ENCODE measurements around the gene NXPH3.

DNA sequence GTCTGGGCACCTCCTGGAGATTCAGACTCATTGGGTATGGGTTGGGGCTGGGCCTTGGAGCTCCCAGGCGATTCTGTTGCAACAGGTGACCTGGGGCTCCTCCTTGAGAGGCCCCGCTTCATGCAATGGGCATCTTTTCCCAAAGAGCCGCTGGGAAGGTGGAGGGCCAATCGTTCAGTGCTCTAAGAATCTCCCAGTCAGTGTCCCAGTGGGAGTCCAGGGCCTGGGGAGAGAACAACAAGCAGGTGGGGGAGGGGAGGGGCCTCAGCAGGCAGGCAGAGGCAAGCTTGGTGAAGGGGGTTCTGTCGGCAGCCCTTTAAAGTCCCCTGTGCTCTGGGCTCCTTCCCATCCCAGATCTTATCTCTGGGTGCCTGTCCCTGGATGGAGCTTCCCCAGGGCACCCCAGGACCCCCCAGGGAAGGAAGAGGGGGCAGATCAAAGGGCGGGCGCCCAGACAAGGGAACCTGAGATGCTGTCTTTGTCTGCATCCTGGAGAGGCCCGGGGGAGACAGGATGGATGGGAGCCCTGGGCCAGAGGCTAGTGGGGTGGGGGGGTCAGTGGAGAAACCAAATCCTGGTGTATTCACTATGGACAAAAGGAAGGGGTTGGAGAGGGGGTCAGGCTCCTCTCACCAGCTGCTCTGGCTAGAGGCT is 30.5 kb upstream of the NXPH3 start:
- TF ChIP-seq, protein P1, sequence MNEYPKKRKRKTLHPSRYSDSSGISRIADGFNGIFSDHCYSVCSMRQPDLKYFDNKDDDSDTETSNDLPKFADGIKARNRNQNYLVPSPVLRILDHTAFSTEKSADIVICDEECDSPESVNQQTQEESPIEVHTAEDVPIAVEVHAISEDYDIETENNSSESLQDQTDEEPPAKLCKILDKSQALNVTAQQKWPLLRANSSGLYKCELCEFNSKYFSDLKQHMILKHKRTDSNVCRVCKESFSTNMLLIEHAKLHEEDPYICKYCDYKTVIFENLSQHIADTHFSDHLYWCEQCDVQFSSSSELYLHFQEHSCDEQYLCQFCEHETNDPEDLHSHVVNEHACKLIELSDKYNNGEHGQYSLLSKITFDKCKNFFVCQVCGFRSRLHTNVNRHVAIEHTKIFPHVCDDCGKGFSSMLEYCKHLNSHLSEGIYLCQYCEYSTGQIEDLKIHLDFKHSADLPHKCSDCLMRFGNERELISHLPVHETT (tag by site-specific recombination; IDR thresholded peaks at IDR 0.05), result no peak
- no peak for TF ChIP-seq ZNF600 (tag by site-specific recombination; IDR thresholded peaks at IDR 0.05)
- TF ChIP-seq, protein P2, sequence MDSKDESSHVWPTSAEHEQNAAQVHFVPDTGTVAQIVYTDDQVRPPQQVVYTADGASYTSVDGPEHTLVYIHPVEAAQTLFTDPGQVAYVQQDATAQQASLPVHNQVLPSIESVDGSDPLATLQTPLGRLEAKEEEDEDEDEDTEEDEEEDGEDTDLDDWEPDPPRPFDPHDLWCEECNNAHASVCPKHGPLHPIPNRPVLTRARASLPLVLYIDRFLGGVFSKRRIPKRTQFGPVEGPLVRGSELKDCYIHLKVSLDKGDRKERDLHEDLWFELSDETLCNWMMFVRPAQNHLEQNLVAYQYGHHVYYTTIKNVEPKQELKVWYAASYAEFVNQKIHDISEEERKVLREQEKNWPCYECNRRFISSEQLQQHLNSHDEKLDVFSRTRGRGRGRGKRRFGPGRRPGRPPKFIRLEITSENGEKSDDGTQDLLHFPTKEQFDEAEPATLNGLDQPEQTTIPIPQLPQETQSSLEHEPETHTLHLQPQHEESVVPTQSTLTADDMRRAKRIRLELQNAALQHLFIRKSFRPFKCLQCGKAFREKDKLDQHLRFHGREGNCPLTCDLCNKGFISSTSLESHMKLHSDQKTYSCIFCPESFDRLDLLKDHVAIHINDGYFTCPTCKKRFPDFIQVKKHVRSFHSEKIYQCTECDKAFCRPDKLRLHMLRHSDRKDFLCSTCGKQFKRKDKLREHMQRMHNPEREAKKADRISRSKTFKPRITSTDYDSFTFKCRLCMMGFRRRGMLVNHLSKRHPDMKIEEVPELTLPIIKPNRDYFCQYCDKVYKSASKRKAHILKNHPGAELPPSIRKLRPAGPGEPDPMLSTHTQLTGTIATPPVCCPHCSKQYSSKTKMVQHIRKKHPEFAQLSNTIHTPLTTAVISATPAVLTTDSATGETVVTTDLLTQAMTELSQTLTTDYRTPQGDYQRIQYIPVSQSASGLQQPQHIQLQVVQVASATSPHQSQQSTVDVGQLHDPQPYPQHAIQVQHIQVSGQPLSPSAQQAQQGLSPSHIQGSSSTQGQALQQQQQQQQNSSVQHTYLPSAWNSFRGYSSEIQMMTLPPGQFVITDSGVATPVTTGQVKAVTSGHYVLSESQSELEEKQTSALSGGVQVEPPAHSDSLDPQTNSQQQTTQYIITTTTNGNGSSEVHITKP (tag by site-specific recombination; IDR thresholded peaks at IDR 0.05), result no peak
- TF ChIP-seq CTCF (tag by site-specific recombination; IDR thresholded peaks at IDR 0.05), result no peak
- TF ChIP-seq ZNF776 (tag by site-specific recombination; IDR thresholded peaks at IDR 0.05; ENCODE audit: borderline replicate concordance), result no peak
- TF ChIP-seq, protein P3, sequence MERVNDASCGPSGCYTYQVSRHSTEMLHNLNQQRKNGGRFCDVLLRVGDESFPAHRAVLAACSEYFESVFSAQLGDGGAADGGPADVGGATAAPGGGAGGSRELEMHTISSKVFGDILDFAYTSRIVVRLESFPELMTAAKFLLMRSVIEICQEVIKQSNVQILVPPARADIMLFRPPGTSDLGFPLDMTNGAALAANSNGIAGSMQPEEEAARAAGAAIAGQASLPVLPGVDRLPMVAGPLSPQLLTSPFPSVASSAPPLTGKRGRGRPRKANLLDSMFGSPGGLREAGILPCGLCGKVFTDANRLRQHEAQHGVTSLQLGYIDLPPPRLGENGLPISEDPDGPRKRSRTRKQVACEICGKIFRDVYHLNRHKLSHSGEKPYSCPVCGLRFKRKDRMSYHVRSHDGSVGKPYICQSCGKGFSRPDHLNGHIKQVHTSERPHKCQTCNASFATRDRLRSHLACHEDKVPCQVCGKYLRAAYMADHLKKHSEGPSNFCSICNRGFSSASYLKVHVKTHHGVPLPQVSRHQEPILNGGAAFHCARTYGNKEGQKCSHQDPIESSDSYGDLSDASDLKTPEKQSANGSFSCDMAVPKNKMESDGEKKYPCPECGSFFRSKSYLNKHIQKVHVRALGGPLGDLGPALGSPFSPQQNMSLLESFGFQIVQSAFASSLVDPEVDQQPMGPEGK (tag by site-specific recombination; IDR thresholded peaks at IDR 0.05), result no peak
- no peak for TF ChIP-seq ZNF223 (tag by site-specific recombination; IDR thresholded peaks at IDR 0.05)
- no peak for TF ChIP-seq ZNF175 (tag by site-specific recombination; IDR thresholded peaks at IDR 0.05)
- no peak for TF ChIP-seq ATF2 (tag by site-specific recombination; IDR thresholded peaks at IDR 0.05; ENCODE audit: low read depth)
- no peak for TF ChIP-seq ZNF148 (tag by site-specific recombination; IDR thresholded peaks at IDR 0.05; ENCODE audit: borderline replicate concordance)
- TF ChIP-seq EGR2 (tag by site-specific recombination; IDR thresholded peaks at IDR 0.05; ENCODE audit: low read depth), result no peak
- TF ChIP-seq SCRT2 (tag by site-specific recombination; IDR thresholded peaks at IDR 0.05), result peak; percentile 76
